T-helper 17 cell (primary cell): Measurements from ENCODE around the gene TRAP1. TPM values are rescaled to one million over a fixed set of nuclear protein-coding genes. Genes with fewer than 3 reads are reported as not detected.

Experiments
- ATAC-seq: fragments of 150-1000 bp; cut with Tn5 transposase; 2 replicates; pipeline ENCODE4 v1.10.0; 2021; ENCODE audit warnings: mild to moderate bottlenecking, moderate library complexity
- DNase-seq, 3 donors: peaks; one replicate each; pipeline versions ENCODE4 v3.0.0 to v3.0.0-alpha.2; 2020 to 2021
- H3K9me3 ChIP-seq: one replicate; pipeline ENCODE4 v1.7.0; 2013; ENCODE audit warnings: low read length, mild to moderate bottlenecking; ENCODE audit not compliant: control insufficient read depth, poor library complexity, severe bottlenecking
- H3K27ac Mint-ChIP-seq: one replicate; pipeline ENCODE4 v1.8.0; 2022; ENCODE audit warnings: mild to moderate bottlenecking, moderate library complexity, mixed read lengths
- H3K27me3 Mint-ChIP-seq: one replicate; pipeline ENCODE4 v1.8.0; 2022; ENCODE audit warnings: mixed read lengths
- H3K36me3 Mint-ChIP-seq: one replicate; pipeline ENCODE4 v1.8.0; 2022; ENCODE audit warnings: low read depth, mixed read lengths
- H3K4me1 Mint-ChIP-seq: one replicate; pipeline ENCODE4 v1.8.0; 2022; ENCODE audit warnings: mild to moderate bottlenecking, mixed read lengths
- H3K4me3 Mint-ChIP-seq: one replicate; pipeline ENCODE4 v1.8.0; 2022; ENCODE audit warnings: mild to moderate bottlenecking, moderate library complexity, mixed read lengths
- total RNA-seq, 4 donors: library from RNA in 2 of 4; stranded (reverse) in 2 of 4; gene quantifications; one replicate each; pipeline ENCODE4 v1.2.3 and lab custom pipeline; 2022 to 2026

Gene TRAP1
- total RNA-seq, 2 donors from 2014 or later: 77.2 to 80.4 TPM

- Mint-ChIP-seq H3K27me3 (no peaks in the 10 kb centered on the region), H3K4me3 (no peak overlapping the region)
Measured at GRCh38 chr16:3731126-3731935, 14.0 kb upstream of the TRAP1 start.

GRCh38 chr16:3730161-3731125 lies 13.1 kb upstream of the TRAP1 start:
- peak overlapping the region; percentile 14 for H3K27ac Mint-ChIP-seq
- ATAC-seq: no peak

More at GRCh38 chr16:3731126-3731935, 14.0 kb upstream of the TRAP1 start:
- no peaks in the 10 kb centered on the region for H3K9me3 ChIP-seq
- no peak overlapping the region for H3K27ac Mint-ChIP-seq
- DNase-seq (no peak), ATAC-seq (no peak)
- H3K36me3 Mint-ChIP-seq: peaks cover 11% of the 10 kb centered on the region
- peaks cover 16% of the 10 kb centered on the region for H3K4me1 Mint-ChIP-seq

GRCh38 chr16:3729161-3730112 lies 12.1 kb upstream of the TRAP1 start:
- no peaks in the 10 kb centered on the region for H3K9me3 ChIP-seq
- DNase-seq (no peak), ATAC-seq (no peak)
- Mint-ChIP-seq H3K36me3 (peaks cover 7% of the 10 kb centered on the region), H3K4me3 (no peak overlapping the region), H3K27me3 (no peaks in the 10 kb centered on the region), H3K27ac (peak overlapping the region; percentile 14), H3K4me1 (peaks cover 16% of the 10 kb centered on the region)

More at GRCh38 chr16:3730161-3731125, 13.1 kb upstream of the TRAP1 start:
- no peaks in the 10 kb centered on the region for H3K9me3 ChIP-seq
- peaks cover 11% of the 10 kb centered on the region for H3K36me3 Mint-ChIP-seq
- no peak for DNase-seq
- peaks cover 13% of the 10 kb centered on the region for H3K4me1 Mint-ChIP-seq
- no peak overlapping the region for H3K4me3 Mint-ChIP-seq
- H3K27me3 Mint-ChIP-seq: no peaks in the 10 kb centered on the region

- no peak for ATAC-seq
Measured at GRCh38 chr16:3728424-3729160, 11.3 kb upstream of the TRAP1 start.

GRCh38 chr16:3727806-3728381 lies 10.6 kb upstream of the TRAP1 start:
- Mint-ChIP-seq H3K36me3 (peaks cover 7% of the 10 kb centered on the region), H3K27me3 (no peaks in the 10 kb centered on the region), H3K4me1 (peaks cover 14% of the 10 kb centered on the region), H3K27ac (no peak overlapping the region), H3K4me3 (no peak overlapping the region)
- DNase-seq: no peak
- ATAC-seq: no peak
- no peaks in the 10 kb centered on the region for H3K9me3 ChIP-seq

More at GRCh38 chr16:3728424-3729160, 11.3 kb upstream of the TRAP1 start:
- H3K4me3 Mint-ChIP-seq: no peak overlapping the region
- no peaks in the 10 kb centered on the region for H3K9me3 ChIP-seq
- peaks cover 7% of the 10 kb centered on the region for H3K36me3 Mint-ChIP-seq
- H3K27ac Mint-ChIP-seq: no peak overlapping the region
- H3K4me1 Mint-ChIP-seq: peaks cover 14% of the 10 kb centered on the region
- H3K27me3 Mint-ChIP-seq: no peaks in the 10 kb centered on the region
- DNase-seq: no peak

- H3K36me3 Mint-ChIP-seq: peaks cover 4% of the 10 kb centered on the region
- ATAC-seq: no peak
- no peak overlapping the region for H3K4me3 Mint-ChIP-seq
- H3K9me3 ChIP-seq: no peaks in the 10 kb centered on the region
- no peaks in the 10 kb centered on the region for H3K27me3 Mint-ChIP-seq
- no peak for DNase-seq
- peaks cover 12% of the 10 kb centered on the region for H3K4me1 Mint-ChIP-seq
- H3K27ac Mint-ChIP-seq: no peak overlapping the region
Measured at GRCh38 chr16:3726021-3726687, 8.8 kb upstream of the TRAP1 start.

- ATAC-seq (no peak), DNase-seq (no peak)
- no peaks in the 10 kb centered on the region for H3K9me3 ChIP-seq
- no peaks in the 10 kb centered on the region for H3K27me3 Mint-ChIP-seq
- peaks cover under 1% of the 10 kb centered on the region for H3K36me3 Mint-ChIP-seq
- peaks cover 9% of the 10 kb centered on the region for H3K4me1 Mint-ChIP-seq
- H3K4me3 Mint-ChIP-seq: no peak overlapping the region
- peak overlapping the region; percentile 11 for H3K27ac Mint-ChIP-seq
Measured at GRCh38 chr16:3725276-3725675, 8.0 kb upstream of the TRAP1 start.

GRCh38 chr16:3722508-3722907 lies 5.2 kb upstream of the TRAP1 start:
- H3K9me3 ChIP-seq: no peaks in the 10 kb centered on the region
- H3K4me1 Mint-ChIP-seq: peaks cover 11% of the 10 kb centered on the region
- ATAC-seq (no peak), DNase-seq (no peak)
- H3K27ac Mint-ChIP-seq: no peak overlapping the region
- no peaks in the 10 kb centered on the region for H3K27me3 Mint-ChIP-seq
- no peaks in the 10 kb centered on the region for H3K36me3 Mint-ChIP-seq
- no peak overlapping the region for H3K4me3 Mint-ChIP-seq

- ATAC-seq: no peak
- no peaks in the 10 kb centered on the region for H3K9me3 ChIP-seq
- no peak for DNase-seq
- H3K27me3 Mint-ChIP-seq: no peaks in the 10 kb centered on the region
- H3K4me1 Mint-ChIP-seq: peaks cover 14% of the 10 kb centered on the region
- H3K36me3 Mint-ChIP-seq: no peaks in the 10 kb centered on the region
- H3K4me3 Mint-ChIP-seq: no peak overlapping the region
- no peak overlapping the region for H3K27ac Mint-ChIP-seq
Measured at GRCh38 chr16:3720418-3720817, 3.1 kb upstream of the TRAP1 start.

- Mint-ChIP-seq H3K4me1 (peaks cover 12% of the 10 kb centered on the region), H3K36me3 (no peaks in the 10 kb centered on the region), H3K27ac (peak overlapping the region; percentile 86), H3K27me3 (no peaks in the 10 kb centered on the region), H3K4me3 (peak overlapping the region; percentile 3)
- H3K9me3 ChIP-seq: no peaks in the 10 kb centered on the region
- DNase-seq (no peak), ATAC-seq (no peak)
Measured at GRCh38 chr16:3718628-3719027, 1.3 kb upstream of the TRAP1 start.

GRCh38 chr16:3718019-3718391 lies 681 bp upstream of the TRAP1 start:
- H3K4me3 Mint-ChIP-seq: peak overlapping the region; percentile 91
- peaks cover 12% of the 10 kb centered on the region for H3K4me1 Mint-ChIP-seq
- no peaks in the 10 kb centered on the region for H3K36me3 Mint-ChIP-seq
- H3K27ac Mint-ChIP-seq: peak overlapping the region; percentile 86
- H3K9me3 ChIP-seq: no peaks in the 10 kb centered on the region
- no peak for ATAC-seq
- DNase-seq: no peak
- H3K27me3 Mint-ChIP-seq: no peaks in the 10 kb centered on the region
